SU-DHL-6 (cell line): ENCODE results near the gene SMPD3.

ENCODE experiments used
- EZH2phosphoT487 ChIP-seq: fragments of 200-600 bp; sonication (generic), shearing (Covaris generic); conservative IDR thresholded peaks from 2 replicates; pipeline ENCODE4 v1.6.1; 2018; ENCODE audit warnings: mild to moderate bottlenecking, antibody characterized with exemption, low read length, moderate library complexity, mixed read lengths
- TF ChIP-seq, protein P1 (sequence below): fragments of 200-600 bp; sonication (generic); IDR thresholded peaks from one replicate; pipeline ENCODE4 v1.5.1; 2017; ENCODE audit warnings: antibody characterized with exemption, mild to moderate bottlenecking, low read length, moderate library complexity; ENCODE audit not compliant: insufficient read depth, poor library complexity, severe bottlenecking

DNA sequence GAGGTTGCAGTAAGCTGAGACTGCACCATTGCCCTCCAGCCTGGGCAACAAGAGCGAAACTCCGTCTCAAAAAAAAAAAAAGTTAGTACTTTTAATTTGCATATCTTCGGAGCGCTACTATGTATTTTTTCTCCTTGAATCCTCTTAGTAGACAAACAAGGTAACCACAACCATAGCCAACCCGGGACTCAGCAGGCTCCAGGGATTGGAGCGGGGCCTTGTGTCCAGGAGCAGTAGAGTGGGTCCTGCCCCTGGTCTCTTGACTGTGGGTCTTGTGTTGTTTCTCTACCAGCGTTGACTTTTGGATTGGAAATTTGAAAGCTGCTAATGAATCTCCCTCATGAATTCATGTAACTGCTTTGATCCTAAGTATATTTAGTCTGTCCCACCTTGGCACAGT, 105.2 kb downstream of the SMPD3 start:
- no peak for TF ChIP-seq EZH2phosphoT487
- TF ChIP-seq, protein P1, sequence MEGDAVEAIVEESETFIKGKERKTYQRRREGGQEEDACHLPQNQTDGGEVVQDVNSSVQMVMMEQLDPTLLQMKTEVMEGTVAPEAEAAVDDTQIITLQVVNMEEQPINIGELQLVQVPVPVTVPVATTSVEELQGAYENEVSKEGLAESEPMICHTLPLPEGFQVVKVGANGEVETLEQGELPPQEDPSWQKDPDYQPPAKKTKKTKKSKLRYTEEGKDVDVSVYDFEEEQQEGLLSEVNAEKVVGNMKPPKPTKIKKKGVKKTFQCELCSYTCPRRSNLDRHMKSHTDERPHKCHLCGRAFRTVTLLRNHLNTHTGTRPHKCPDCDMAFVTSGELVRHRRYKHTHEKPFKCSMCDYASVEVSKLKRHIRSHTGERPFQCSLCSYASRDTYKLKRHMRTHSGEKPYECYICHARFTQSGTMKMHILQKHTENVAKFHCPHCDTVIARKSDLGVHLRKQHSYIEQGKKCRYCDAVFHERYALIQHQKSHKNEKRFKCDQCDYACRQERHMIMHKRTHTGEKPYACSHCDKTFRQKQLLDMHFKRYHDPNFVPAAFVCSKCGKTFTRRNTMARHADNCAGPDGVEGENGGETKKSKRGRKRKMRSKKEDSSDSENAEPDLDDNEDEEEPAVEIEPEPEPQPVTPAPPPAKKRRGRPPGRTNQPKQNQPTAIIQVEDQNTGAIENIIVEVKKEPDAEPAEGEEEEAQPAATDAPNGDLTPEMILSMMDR = no peak
